GM21723 (cell line): ENCODE results near the gene MET.
"Not testable (repeated sequence)": the region's sequence is repeated elsewhere in the genome, so short reads cannot be mapped to it uniquely, and the experiment has no call there.

Experiments used
- ATAC-seq: cut with Tn5 transposase; IDR thresholded peaks from one replicate; pipeline ENCODE4 v1.9.1; 2021; ENCODE audit warnings: mild to moderate bottlenecking, moderate library complexity; ENCODE audit not compliant: unreplicated experiment

Gene MET

GRCh38 chr7:116697152-116697551, 25.2 kb downstream of the MET start:
- ATAC-seq = no peak

GRCh38 chr7:116697761-116698160, 25.8 kb downstream of the MET start:
- no peak for ATAC-seq

GRCh38 chr7:116698396-116698795, 26.4 kb downstream of the MET start:
- no peak for ATAC-seq

- no peak for ATAC-seq
Observed at GRCh38 chr7:116698930-116699721, 27.1 kb downstream of the MET start.

GRCh38 chr7:116699722-116700120, 27.7 kb downstream of the MET start:
- no peak for ATAC-seq

GRCh38 chr7:116702046-116702785, 30.2 kb downstream of the MET start:
- no peak for ATAC-seq

- ATAC-seq = no peak
Observed at GRCh38 chr7:116704650-116705228, 32.7 kb downstream of the MET start.

- no peak for ATAC-seq
Observed at GRCh38 chr7:116705419-116705818, 33.4 kb downstream of the MET start.

- no peak for ATAC-seq
Observed at GRCh38 chr7:116706668-116707126, 34.7 kb downstream of the MET start.

- ATAC-seq = no peak
Observed at GRCh38 chr7:116707289-116707688, 35.3 kb downstream of the MET start.

- no peak for ATAC-seq
Observed at GRCh38 chr7:116708248-116708647, 36.3 kb downstream of the MET start.

GRCh38 chr7:116708861-116709260, 36.9 kb downstream of the MET start:
- ATAC-seq = no peak

- no peak for ATAC-seq
Observed at GRCh38 chr7:116709336-116709735, 37.3 kb downstream of the MET start.

- ATAC-seq = no peak
Observed at GRCh38 chr7:116710764-116711452, 38.9 kb downstream of the MET start.

GRCh38 chr7:116711790-116712189, 39.8 kb downstream of the MET start:
- ATAC-seq = no peak

- ATAC-seq = no peak
Observed at GRCh38 chr7:116713500-116713899, 41.5 kb downstream of the MET start.

- ATAC-seq = no peak
Observed at GRCh38 chr7:116713918-116714317, 41.9 kb downstream of the MET start.

- no peak for ATAC-seq
Observed at GRCh38 chr7:116715077-116715476, 43.1 kb downstream of the MET start.

GRCh38 chr7:116717137-116717536, 45.1 kb downstream of the MET start:
- ATAC-seq = no peak

- not testable (repeated sequence) for ATAC-seq
Observed at GRCh38 chr7:116723959-116724529, 52.0 kb downstream of the MET start.
